Ascending aorta (tissue), 2 donors: ENCODE data around the gene ST6GALNAC3. TPM values are rescaled to one million over a fixed set of nuclear protein-coding genes. Genes with fewer than 3 reads are reported as not detected.

ENCODE experiments used
- DNase-seq, 2 donors: peaks; one replicate each; pipeline ENCODE4 v3.0.0-alpha.2; 2019; ENCODE audit warnings: low spot score in 2 of 2
- H3K27ac ChIP-seq, 2 donors: fragments of 200-600 bp; sonication (generic); one replicate each; pipeline ENCODE4 v1.5.1; 2016 to 2017; ENCODE audit warnings: mild to moderate bottlenecking in 1 of 2
- H3K27me3 ChIP-seq: fragments of 200-600 bp; sonication (generic); one replicate; pipeline ENCODE4 v1.5.1; 2017
- H3K36me3 ChIP-seq, 2 donors: fragments of 200-600 bp; sonication (generic); one replicate each; pipeline ENCODE4 v1.5.1; 2016
- H3K4me1 ChIP-seq, 2 donors: fragments of 200-600 bp; sonication (generic); one replicate each; pipeline ENCODE4 v1.5.1; 2016 to 2017; ENCODE audit warnings: mild to moderate bottlenecking in 1 of 2
- H3K4me3 ChIP-seq, 2 donors: fragments of 200-600 bp; sonication (generic); one replicate each; pipeline ENCODE4 v1.5.1; 2016 to 2017; ENCODE audit warnings: mild to moderate bottlenecking in 1 of 2
- H3K9me3 ChIP-seq, 2 donors: fragments of 200-600 bp; sonication (generic); one replicate each; pipeline ENCODE4 v1.5.1; 2016
- CTCF ChIP-seq, 3 experiments: fragments of 200-600 bp in 2 of 3; fragments of 450-650 bp in 1 of 3; sonication (generic) in 2 of 3; IDR thresholded peaks; one replicate each; pipeline ENCODE4 v1.5.1; 2016 to 2019; ENCODE audit warnings: antibody characterized with exemption in 3 of 3, mild to moderate bottlenecking in 1 of 3, moderate library complexity in 1 of 3
- intact Hi-C: fragments of 100-400 bp; cut with DNase I; formaldehyde crosslinking; loops from one replicate; pipeline ENCODE4 v1.15.1; 2023
- total RNA-seq: library from RNA; depleted of rRNA; stranded (reverse); fragments of >200 nt; gene quantifications from one replicate; pipeline ENCODE4 v1.1.0, GENCODE V29; 2016

Gene ST6GALNAC3
- total RNA-seq, 1 donor from 2014 or later: 34.5 TPM

- Histone ChIP-seq H3K27me3 (no peaks in the 10 kb centered on the region), H3K4me1 (no peaks in the 10 kb centered on the region), H3K27ac (no peak overlapping the region), H3K9me3 (no peaks in the 10 kb centered on the region), H3K4me3 (no peak overlapping the region), H3K36me3 (no peaks in the 10 kb centered on the region)
- no peak for TF ChIP-seq CTCF (IDR thresholded peaks at IDR 0.05)
- no peak for DNase-seq
- intact Hi-C loops: no loop called here
These were observed 487.7 kb downstream of the ST6GALNAC3 start for GRCh38 chr1:76562292-76562691.

- Histone ChIP-seq H3K36me3 (no peaks in the 10 kb centered on the region), H3K9me3 (no peaks in the 10 kb centered on the region), H3K4me1 (no peaks in the 10 kb centered on the region), H3K4me3 (no peak overlapping the region), H3K27me3 (no peaks in the 10 kb centered on the region), H3K27ac (no peak overlapping the region)
- TF ChIP-seq CTCF (IDR thresholded peaks at IDR 0.05): no peak
- intact Hi-C loops: no loop called here
- DNase-seq: no peak
These were observed 494.2 kb downstream of the ST6GALNAC3 start for GRCh38 chr1:76568573-76569238.

GRCh38 chr1:76571248-76571647 is 496.7 kb downstream of the ST6GALNAC3 start:
- Histone ChIP-seq H3K27me3 (no peaks in the 10 kb centered on the region), H3K36me3 (no peaks in the 10 kb centered on the region), H3K9me3 (no peaks in the 10 kb centered on the region), H3K27ac (no peak overlapping the region), H3K4me1 (no peaks in the 10 kb centered on the region), H3K4me3 (no peak overlapping the region)
- DNase-seq: no peak
- no peak for TF ChIP-seq CTCF (IDR thresholded peaks at IDR 0.05)
- intact Hi-C loops: no loop called here

- Histone ChIP-seq H3K27ac (no peak overlapping the region), H3K4me3 (no peak overlapping the region), H3K9me3 (no peaks in the 10 kb centered on the region), H3K4me1 (no peaks in the 10 kb centered on the region), H3K36me3 (no peaks in the 10 kb centered on the region), H3K27me3 (no peaks in the 10 kb centered on the region)
- no peak for TF ChIP-seq CTCF (IDR thresholded peaks at IDR 0.05)
- intact Hi-C loops: no loop called here
- no peak for DNase-seq
These were observed 497.7 kb downstream of the ST6GALNAC3 start for GRCh38 chr1:76572229-76572628.

- Histone ChIP-seq H3K36me3 (no peaks in the 10 kb centered on the region), H3K4me1 (no peaks in the 10 kb centered on the region), H3K9me3 (no peaks in the 10 kb centered on the region), H3K27me3 (no peaks in the 10 kb centered on the region), H3K4me3 (no peak overlapping the region), H3K27ac (no peak overlapping the region)
- intact Hi-C loops: no loop called here
- no peak for DNase-seq
- no peak for TF ChIP-seq CTCF (IDR thresholded peaks at IDR 0.05)
These were observed 502.5 kb downstream of the ST6GALNAC3 start for GRCh38 chr1:76576876-76577524.
